ENCODE measurements around the gene ZNF597.

- TF ChIP-seq EZH2 (IDR thresholded peaks at IDR 0.05) (no peak), POLR2AphosphoS5 (IDR thresholded peaks at IDR 0.05; ENCODE audit: borderline replicate concordance, low read depth, low read length) (no peak), FOXP2 (optimal IDR thresholded peaks at IDR 0.05; ENCODE audit: control extremely low read depth, extremely low read length, insufficient read depth) (no peak)
Observed at GRCh38 chr16:3476409-3476808, 33.1 kb upstream of the ZNF597 start.
